Gastroesophageal sphincter (tissue), 4 donors: ENCODE measurements around the gene ZCCHC14. TPM values are rescaled to one million over a fixed set of nuclear protein-coding genes. Genes with fewer than 3 reads are reported as not detected.
A peak's percentile ranks its signal among the peaks of the same experiment; 100 is the strongest.

Experiments
- ATAC-seq: fragments of 150-250 bp; one replicate; pipeline ENCODE4 v1.9.1; 2016; ENCODE audit warnings: mild to moderate bottlenecking, moderate library complexity
- H3K27ac ChIP-seq, 4 donors: fragments of 200-600 bp; sonication (generic) in 3 of 4; 1 replicate in 3 of 4; 2 replicates in 1 of 4; pipeline ENCODE4 v1.5.1; 2016 to 2019
- H3K27me3 ChIP-seq: fragments of 200-600 bp; sonication (generic); one replicate; pipeline ENCODE4 v1.5.1; 2019
- H3K36me3 ChIP-seq, 2 donors: fragments of 200-600 bp; sonication (generic); one replicate each; pipeline ENCODE4 v1.5.1; 2019; ENCODE audit warnings: control low read depth in 1 of 2
- H3K4me1 ChIP-seq, 3 donors: fragments of 200-600 bp; sonication (generic); 1 replicate in 2 of 3; 2 replicates in 1 of 3; pipeline ENCODE4 v1.5.1; 2016 to 2019; ENCODE audit warnings: control low read depth in 2 of 3
- H3K4me3 ChIP-seq, 2 donors: fragments of 200-600 bp; sonication (generic); one replicate each; pipeline ENCODE4 v1.5.1; 2019; ENCODE audit warnings: mild to moderate bottlenecking in 1 of 2, moderate library complexity in 1 of 2
- H3K9me3 ChIP-seq, 3 donors: fragments of 200-600 bp; sonication (generic); one replicate each; pipeline ENCODE4 v1.5.1; 2017 to 2019; ENCODE audit warnings: control low read depth in 2 of 3
- EP300 ChIP-seq: sonication (generic); formaldehyde crosslinking; IDR thresholded peaks from one replicate; pipeline ENCODE4 v1.6.1; 2017; ENCODE audit warnings: antibody characterized with exemption, mild to moderate bottlenecking
- POLR2A ChIP-seq, 2 donors: fragments of 450-650 bp; IDR thresholded peaks; one replicate each; pipeline ENCODE4 v1.6.1; 2017; ENCODE audit warnings: antibody characterized with exemption in 2 of 2, mild to moderate bottlenecking in 2 of 2, moderate library complexity in 1 of 2
- POLR2AphosphoS5 ChIP-seq: sonication (generic); formaldehyde crosslinking; IDR thresholded peaks from one replicate; pipeline ENCODE4 v1.6.1; 2017; ENCODE audit warnings: antibody characterized with exemption
- WGBS, 2 donors: methylation state at CpG; one replicate each; pipeline ENCODE4 v1.1.5; 2018; ENCODE audit warnings: low coverage in 1 of 2; 5-methylcytosine and 5-hydroxymethylcytosine counted together
- total RNA-seq, 4 donors: library from RNA; depleted of rRNA; stranded (reverse); fragments of >200 nt; gene quantifications; one replicate each; pipeline ENCODE4 v1.1.0, GENCODE V29; 2016
- TF ChIP-seq, protein P1 (sequence below), 4 experiments: fragments of 200-600 bp in 2 of 4; fragments of 450-650 bp in 2 of 4; sonication (generic) in 1 of 4; IDR thresholded peaks; one replicate each; pipeline ENCODE4 v1.5.1; 2017 to 2019; ENCODE audit warnings: antibody characterized with exemption in 4 of 4, mild to moderate bottlenecking in 2 of 4, moderate library complexity in 2 of 4

The ZCCHC14 gene
- total RNA-seq, 4 donors from 2014 or later, result 15.5 to 24.9 (median 19.9) TPM

DNA sequence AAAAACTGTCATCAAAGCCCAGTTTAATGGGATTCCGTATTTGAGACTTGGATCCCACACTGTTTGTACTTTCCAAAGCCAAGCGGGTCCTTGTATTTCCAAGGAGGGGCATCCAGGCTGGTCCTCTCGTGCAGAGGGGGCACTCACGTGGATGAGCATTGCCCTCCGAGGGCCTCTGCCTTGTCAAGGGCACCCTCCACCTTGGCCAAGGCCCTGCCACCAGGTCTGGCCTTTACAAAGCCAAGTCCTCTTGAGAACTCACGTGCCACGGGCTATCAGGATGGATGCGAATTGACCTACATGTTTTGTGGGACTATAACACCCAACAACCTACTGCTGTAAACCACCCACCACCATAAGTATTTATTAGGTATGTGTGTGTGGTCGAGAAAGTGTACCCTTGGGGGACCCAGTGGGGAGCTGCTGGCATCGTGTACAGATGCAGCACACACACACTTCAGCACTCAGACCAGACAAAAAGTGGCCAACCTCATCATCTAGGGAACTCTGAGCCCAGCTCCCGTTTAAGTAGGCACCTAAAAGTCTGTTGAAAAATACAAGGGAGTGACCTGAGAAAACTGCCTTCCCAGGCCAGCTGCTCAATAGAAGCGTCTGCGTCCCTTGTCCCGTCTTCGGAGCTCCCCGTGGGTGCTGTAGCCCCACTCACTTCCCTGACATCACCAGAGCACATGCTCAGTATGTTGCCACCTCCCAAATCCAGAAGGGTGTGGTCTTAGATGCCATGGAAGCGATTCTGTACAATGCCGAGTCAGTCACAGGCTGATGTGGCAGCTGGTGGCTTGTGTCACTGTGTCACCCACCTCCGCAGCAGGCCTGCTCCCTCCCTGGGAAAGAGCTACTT is 87.8 kb downstream of the ZCCHC14 start:
- Histone ChIP-seq H3K4me1 (no peaks in the 10 kb centered on the region), H3K4me3 (no peak overlapping the region), H3K36me3 (peaks cover 0 to 99% of the 10 kb centered on the region in 2 donors), H3K27me3 (no peaks in the 10 kb centered on the region), H3K9me3 (no peaks in the 10 kb centered on the region), H3K27ac (no peak overlapping the region)
- ATAC-seq, result no peak
- WGBS, 2 donors, result 84 to 87% methylated on average over 7 to 10 of the region's 19 CpGs
- TF ChIP-seq POLR2A (IDR thresholded peaks at IDR 0.05) (no peak), POLR2AphosphoS5 (no peak), EP300 (no peak)
- TF ChIP-seq, protein P1, sequence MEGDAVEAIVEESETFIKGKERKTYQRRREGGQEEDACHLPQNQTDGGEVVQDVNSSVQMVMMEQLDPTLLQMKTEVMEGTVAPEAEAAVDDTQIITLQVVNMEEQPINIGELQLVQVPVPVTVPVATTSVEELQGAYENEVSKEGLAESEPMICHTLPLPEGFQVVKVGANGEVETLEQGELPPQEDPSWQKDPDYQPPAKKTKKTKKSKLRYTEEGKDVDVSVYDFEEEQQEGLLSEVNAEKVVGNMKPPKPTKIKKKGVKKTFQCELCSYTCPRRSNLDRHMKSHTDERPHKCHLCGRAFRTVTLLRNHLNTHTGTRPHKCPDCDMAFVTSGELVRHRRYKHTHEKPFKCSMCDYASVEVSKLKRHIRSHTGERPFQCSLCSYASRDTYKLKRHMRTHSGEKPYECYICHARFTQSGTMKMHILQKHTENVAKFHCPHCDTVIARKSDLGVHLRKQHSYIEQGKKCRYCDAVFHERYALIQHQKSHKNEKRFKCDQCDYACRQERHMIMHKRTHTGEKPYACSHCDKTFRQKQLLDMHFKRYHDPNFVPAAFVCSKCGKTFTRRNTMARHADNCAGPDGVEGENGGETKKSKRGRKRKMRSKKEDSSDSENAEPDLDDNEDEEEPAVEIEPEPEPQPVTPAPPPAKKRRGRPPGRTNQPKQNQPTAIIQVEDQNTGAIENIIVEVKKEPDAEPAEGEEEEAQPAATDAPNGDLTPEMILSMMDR (IDR thresholded peaks at IDR 0.05), result no peak

DNA sequence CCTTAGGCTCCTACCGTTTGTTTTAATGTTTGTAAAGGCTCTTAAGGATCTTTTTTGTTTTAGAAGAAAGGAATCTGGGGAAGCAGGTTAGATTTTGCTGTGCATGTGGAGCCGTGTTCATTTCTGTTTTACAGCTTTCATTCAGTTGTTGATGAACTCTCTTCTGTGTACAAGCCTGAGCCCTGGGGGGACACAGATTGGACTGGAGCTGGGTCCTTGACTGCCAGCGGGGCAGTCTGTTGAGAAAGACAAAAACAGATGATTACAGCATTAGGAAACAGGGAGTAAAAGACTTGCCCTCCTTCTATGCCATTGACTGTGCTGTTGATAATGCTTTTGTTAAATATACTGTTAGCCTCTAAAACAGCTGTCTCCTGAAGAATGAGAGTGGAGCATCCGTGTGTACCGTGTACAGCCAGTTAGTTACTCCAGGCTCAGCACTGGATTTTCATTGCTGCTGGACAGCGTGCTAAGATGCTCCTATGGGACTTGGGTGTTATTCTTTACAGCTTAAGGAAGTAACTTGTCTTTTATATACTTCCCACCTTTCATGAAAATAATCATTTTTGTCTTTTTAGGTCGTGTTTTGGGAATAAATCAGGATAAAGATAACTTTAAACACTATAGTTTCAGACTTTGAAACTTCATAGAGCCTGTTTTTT is 97.5 kb downstream of the ZCCHC14 start:
- TF ChIP-seq POLR2AphosphoS5 (no peak), EP300 (no peak), POLR2A (IDR thresholded peaks at IDR 0.05) (no peak)
- TF ChIP-seq, protein P1 (IDR thresholded peaks at IDR 0.05), result no peak
- Histone ChIP-seq H3K36me3 (peaks cover 3 to 30% of the 10 kb centered on the region in 2 donors), H3K27me3 (no peaks in the 10 kb centered on the region), H3K4me3 (no peak overlapping the region), H3K9me3 (no peaks in the 10 kb centered on the region), H3K27ac (peak overlapping the region in 3 of 4 donors; percentile 15 to 99 (median 15)), H3K4me1 (peaks cover 5 to 51% (median 16%) of the 10 kb centered on the region in 3 donors)
- no peak for ATAC-seq
- WGBS, 2 donors, result 59 to 63% methylated on average over 7 of the region's 7 CpGs

DNA sequence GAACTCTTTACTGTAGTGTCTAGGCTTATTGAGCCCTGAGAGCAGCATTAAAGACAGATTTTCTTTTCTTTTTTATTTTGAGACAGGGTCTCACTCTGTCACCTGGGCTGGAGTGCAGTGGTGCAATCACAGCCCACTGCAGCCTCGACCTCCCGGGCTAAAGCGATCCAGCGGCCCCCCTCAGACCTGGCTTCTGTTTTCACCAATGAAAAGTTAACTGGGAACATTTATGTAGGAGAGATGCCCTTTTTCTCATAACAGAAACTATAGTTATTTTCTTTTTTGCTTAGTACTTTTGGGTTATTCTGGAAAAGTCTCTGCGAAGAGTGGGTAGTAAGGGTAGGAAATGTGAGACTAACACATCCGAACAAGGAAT is 99.2 kb downstream of the ZCCHC14 start:
- no peak for TF ChIP-seq EP300
- no peak for TF ChIP-seq POLR2A (IDR thresholded peaks at IDR 0.05)
- TF ChIP-seq, protein P1 (IDR thresholded peaks at IDR 0.05), result no peak
- no peak for TF ChIP-seq POLR2AphosphoS5
- 74 to 76% methylated on average over 6 of the region's 6 CpGs for WGBS, 2 donors
- H3K9me3 ChIP-seq, result no peaks in the 10 kb centered on the region
- ATAC-seq, result no peak
- H3K27ac ChIP-seq, result peak overlapping the region; percentile 65 to 99 (median 99)
- peaks cover 0 to 13% of the 10 kb centered on the region in 2 donors for H3K36me3 ChIP-seq
- no peaks in the 10 kb centered on the region for H3K27me3 ChIP-seq
- H3K4me3 ChIP-seq, result peak overlapping the region; percentile 92
- peaks cover 5 to 59% (median 16%) of the 10 kb centered on the region in 3 donors for H3K4me1 ChIP-seq

DNA sequence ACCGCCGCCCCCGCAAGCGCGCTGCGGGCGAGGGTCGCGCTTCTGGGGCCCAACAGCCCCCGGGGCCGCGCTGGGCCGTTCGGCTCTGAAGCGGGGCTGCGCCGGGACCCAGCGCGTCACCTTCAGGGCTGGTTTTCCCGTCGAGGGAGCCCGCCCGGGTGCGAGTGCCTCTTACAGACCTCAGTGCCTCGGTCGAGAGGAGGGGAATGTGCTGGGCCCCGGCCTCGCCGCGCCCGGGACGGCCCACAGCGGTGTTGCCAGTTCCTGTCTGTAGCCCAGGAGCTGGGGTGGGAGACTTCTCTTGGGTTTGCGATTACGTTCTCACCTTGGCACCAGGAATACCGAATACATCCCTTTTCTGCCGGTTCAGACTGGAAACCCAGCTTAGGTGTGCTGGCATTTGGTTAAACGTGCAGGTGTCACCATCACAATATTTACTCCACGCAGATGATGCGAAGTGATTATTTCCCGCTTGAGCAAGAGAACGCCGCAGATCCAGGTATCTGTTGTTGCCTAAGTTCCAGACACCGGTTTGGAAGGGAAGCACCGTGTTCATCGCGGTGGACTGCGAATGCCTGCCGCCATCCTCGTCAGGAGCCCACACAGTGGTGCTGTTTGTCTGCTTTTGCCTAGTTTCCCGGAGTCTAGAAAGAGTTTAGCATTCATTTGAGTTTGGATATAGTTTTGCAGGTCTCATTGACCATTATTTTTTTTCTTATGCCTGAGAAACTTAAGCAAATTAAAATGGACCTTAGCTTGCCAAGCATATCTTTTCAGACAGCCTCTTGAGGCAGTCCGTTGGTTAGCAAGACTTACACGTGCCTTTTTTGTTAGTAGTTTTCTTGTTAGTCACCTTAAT is 99.8 kb downstream of the ZCCHC14 start:
- Histone ChIP-seq H3K4me1 (peaks cover 5 to 63% (median 16%) of the 10 kb centered on the region in 3 donors), H3K27ac (peak overlapping the region; percentile 65 to 99 (median 99)), H3K36me3 (peaks cover 0 to 7% of the 10 kb centered on the region in 2 donors), H3K27me3 (no peaks in the 10 kb centered on the region), H3K4me3 (peak overlapping the region; percentile 92), H3K9me3 (no peaks in the 10 kb centered on the region)
- 0 to 2% methylated on average over 9 to 20 of the region's 53 CpGs for WGBS, 2 donors
- no peak for ATAC-seq
- TF ChIP-seq POLR2A (IDR thresholded peaks at IDR 0.05), result no peak
- no peak for TF ChIP-seq EP300
- TF ChIP-seq POLR2AphosphoS5, result no peak
- TF ChIP-seq, protein P1 (IDR thresholded peaks at IDR 0.05), result peak in 3 of 4 experiments; percentile 2 to 49 (median 17)
